ENCODE measurements around the gene RPL39L. TPM values are rescaled to one million over a fixed set of nuclear protein-coding genes. Genes with fewer than 3 reads are reported as not detected.
A peak's percentile ranks its signal among the peaks of the same experiment; 100 is the strongest.

Gene RPL39L
- total and polyA plus RNA-seq, 5 experiments from 2014 or later, result 1.2 to 11.2 (median 3.8) TPM

DNA sequence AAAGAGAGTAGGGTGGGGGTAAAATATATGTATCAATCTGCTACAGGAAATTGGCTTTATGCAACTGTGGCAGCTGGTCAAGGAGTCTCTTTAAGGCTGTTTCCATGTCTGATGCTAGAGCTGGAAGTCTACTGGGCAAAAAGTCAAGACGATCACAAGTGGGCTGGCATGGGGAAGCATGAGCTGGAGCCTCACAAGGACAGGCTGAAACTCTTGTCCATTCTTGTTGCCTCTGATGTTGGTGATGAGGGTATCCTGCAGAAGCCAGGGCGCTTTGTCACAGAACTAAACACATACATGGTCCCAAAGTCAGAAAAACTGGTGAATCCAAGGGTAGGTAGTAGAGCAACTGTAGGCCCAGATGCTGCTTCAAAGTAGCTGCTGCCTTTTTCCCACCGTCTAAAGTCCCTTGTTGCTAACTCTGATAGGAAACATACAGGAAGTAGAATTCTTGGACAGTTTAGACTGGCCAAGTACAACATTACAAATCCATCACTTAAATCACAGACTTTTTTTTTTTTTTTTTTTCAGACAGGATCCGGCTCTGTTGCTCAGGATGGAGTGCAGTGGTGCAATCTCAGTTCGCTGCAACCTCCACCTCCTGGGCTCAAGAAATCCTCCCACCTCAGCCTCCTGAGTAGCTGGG lies 54.2 kb downstream of the RPL39L start:
- peak overlapping the region in 3 of 10 donors; percentile 26 to 59 (median 52) for H3K27ac Mint-ChIP-seq
- DNase-seq, result no peak
- no peaks in the 10 kb centered on the region for H3K27me3 Mint-ChIP-seq
- POLR2A ChIA-PET, result interaction anchor here (0.7 to 2.9 kb wide), 5 partner anchors 10 to 301 kb away, joined by 3 to 11 read pairs (median 6); no protein-coding TSS in a partner anchor
- ATAC-seq, result no peak
- H3K4me3 Mint-ChIP-seq, result peak overlapping the region in 1 of 10 donors; percentile 9
- H3K9me3 Mint-ChIP-seq, result peaks cover 2 to 40% (median 13%) of the 10 kb centered on the region in 9 donors
- peaks cover 2 to 25% (median 15%) of the 10 kb centered on the region in 3 donors for H3K36me3 Mint-ChIP-seq
- peaks cover 5 to 18% (median 11%) of the 10 kb centered on the region in 4 donors for H3K4me1 Mint-ChIP-seq

DNA sequence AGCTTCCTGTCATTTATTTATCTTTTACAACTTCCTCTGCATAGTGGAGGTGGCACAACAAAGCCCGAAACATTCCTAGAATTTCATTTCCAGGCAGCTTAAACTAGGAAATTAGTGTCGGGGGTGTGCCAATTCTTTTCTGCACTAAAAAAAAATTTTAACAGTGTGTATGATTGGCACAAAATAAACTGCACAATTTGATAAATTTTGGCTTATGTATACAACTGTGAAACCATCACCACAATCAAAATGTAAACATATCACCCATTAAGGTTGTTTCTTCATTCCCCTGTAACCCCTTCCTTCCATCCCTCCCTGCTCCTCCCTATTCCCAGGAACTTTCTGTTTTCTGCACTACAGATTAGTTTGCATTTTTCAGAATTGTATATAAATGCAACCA lies 54.7 kb downstream of the RPL39L start:
- DNase-seq (no peak), ATAC-seq (no peak)
- H3K4me3 Mint-ChIP-seq, result peak overlapping the region in 3 of 10 donors; percentile 18 to 45 (median 20)
- H3K9me3 Mint-ChIP-seq, result peaks cover 2 to 37% (median 13%) of the 10 kb centered on the region in 9 donors
- peak overlapping the region in 4 of 10 donors; percentile 36 to 60 (median 56) for H3K27ac Mint-ChIP-seq
- POLR2A ChIA-PET, result interaction anchor here (2.9 kb wide), 1 partner anchor 58 kb away, joined by 11 read pairs; no protein-coding TSS in a partner anchor
- H3K4me1 Mint-ChIP-seq, result peaks cover 5 to 18% (median 11%) of the 10 kb centered on the region in 4 donors
- H3K27me3 Mint-ChIP-seq, result no peaks in the 10 kb centered on the region
- H3K36me3 Mint-ChIP-seq, result peaks cover 2 to 25% (median 15%) of the 10 kb centered on the region in 3 donors

DNA sequence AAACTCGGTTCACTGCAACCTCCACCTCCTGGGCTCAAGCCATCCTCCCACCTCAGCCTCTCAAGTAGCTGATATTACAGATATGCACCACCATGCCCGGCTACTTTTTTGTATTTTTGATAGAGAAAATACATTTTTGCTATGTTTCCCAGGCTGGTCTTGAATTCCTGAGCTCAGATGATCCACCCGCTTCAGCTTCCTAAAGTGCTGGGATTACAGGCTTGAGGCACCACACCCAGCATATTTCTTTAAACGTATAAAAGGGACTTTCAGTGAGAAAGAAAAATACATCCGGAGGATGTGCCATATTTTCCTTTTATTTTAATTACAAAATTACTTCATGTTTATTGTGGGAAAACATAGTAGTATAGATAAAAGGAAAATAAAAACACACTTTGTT lies 55.2 kb downstream of the RPL39L start:
- peak overlapping the region in 3 of 10 donors; percentile 52 to 60 (median 59) for H3K27ac Mint-ChIP-seq

DNA sequence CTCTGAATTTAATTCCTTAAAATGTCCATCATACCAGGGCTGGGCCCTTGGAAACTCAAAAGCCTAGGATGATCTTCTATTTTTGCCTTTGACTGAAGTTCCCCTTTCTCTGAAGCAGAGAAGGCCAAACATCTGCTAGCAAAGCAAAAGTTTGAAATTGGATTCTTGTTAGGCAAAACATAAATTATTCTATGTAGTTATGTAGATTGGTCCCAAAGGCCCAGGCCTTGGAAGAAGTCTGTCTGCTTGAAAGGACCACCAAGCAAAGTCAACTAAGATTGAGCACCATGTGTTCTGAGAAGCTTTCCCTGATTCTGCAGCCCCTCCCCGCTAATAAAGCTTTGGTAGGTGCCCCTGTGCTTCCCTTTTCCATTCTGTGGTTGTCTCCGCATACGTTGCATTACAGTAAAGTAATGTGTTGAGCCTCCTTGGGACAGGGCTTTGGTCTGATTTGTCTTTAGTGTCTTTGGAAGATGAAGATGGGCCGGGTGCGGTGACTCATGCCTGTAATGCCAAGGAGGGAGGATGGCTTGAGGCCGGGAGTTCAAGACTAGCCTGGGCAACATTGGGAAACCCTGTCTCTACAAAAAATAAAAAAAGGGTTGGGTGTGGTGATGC lies 56.4 kb downstream of the RPL39L start:
- H3K4me3 Mint-ChIP-seq, result no peak overlapping the region
- POLR2A ChIA-PET, result no interaction called here
- ATAC-seq (no peak), DNase-seq (no peak)
- peak overlapping the region in 6 of 10 donors; percentile 3 to 52 (median 32) for H3K27ac Mint-ChIP-seq
- H3K27me3 Mint-ChIP-seq, result no peaks in the 10 kb centered on the region
- peaks cover 0 to 23% (median 5%) of the 10 kb centered on the region in 9 donors for H3K9me3 Mint-ChIP-seq
- H3K4me1 Mint-ChIP-seq, result peaks cover 5 to 18% (median 11%) of the 10 kb centered on the region in 4 donors
- peaks cover 10 to 17% (median 11%) of the 10 kb centered on the region in 3 donors for H3K36me3 Mint-ChIP-seq

More for the DNA sequence above, 55.2 kb downstream of the RPL39L start:
- peaks cover 6 to 22% (median 15%) of the 10 kb centered on the region in 3 donors for H3K36me3 Mint-ChIP-seq
- DNase-seq (no peak), ATAC-seq (no peak)
- H3K27me3 Mint-ChIP-seq, result no peaks in the 10 kb centered on the region
- H3K4me1 Mint-ChIP-seq, result peaks cover 5 to 18% (median 11%) of the 10 kb centered on the region in 4 donors
- POLR2A ChIA-PET, result interaction anchor here (0.6 to 2.9 kb wide), 3 partner anchors 57 to 982 kb away, joined by 3 to 11 read pairs (median 3); no protein-coding TSS in a partner anchor
- H3K9me3 Mint-ChIP-seq, result peaks cover 2 to 33% (median 13%) of the 10 kb centered on the region in 9 donors
- H3K4me3 Mint-ChIP-seq, result peak overlapping the region in 2 of 10 donors; percentile 20 to 45

DNA sequence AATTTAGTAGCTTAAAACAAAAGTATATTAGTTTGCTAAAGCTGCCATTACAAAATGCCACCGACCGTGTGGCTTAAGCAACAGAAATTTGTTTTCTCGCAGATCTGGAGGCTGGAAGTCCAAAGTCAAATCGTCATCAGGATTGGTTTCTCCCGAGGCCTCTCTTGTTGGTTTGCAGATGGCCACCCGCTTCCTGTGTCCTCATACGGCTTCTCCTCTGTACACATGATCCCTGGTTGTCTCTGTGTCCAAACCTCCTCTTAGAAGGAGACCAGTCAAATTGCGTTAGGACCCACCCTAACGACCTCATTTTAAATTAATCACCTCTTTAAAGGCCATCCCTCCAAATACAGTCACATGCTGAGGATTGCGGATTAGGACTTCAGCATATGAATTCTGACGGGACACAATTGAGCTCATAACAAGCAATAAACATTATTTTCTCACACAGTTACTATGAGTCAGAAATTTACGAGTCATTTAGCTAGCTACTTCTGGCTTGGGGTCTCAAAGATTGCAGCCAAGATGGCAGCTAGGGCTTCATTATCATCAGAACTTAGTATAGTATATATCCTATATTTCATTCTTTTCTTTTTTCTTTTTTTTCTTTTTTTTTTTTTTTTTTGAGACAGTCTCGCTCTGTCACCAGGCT lies 58.4 kb downstream of the RPL39L start:
- H3K27ac Mint-ChIP-seq, result peak overlapping the region in 7 of 10 donors; percentile 12 to 81 (median 46)
- H3K27me3 Mint-ChIP-seq, result no peaks in the 10 kb centered on the region
- POLR2A ChIA-PET, result interaction anchor here (0.7 to 1.3 kb wide), 4 partner anchors 14 to 83 kb away, joined by 3 to 5 read pairs (median 4); no protein-coding TSS in a partner anchor
- no peak overlapping the region for H3K4me3 Mint-ChIP-seq
- DNase-seq, result no peak
- H3K36me3 Mint-ChIP-seq, result peaks cover 2 to 35% (median 3%) of the 10 kb centered on the region in 3 donors
- ATAC-seq, result no peak
- peaks cover 0 to 8% (median 0%) of the 10 kb centered on the region in 9 donors for H3K9me3 Mint-ChIP-seq
- H3K4me1 Mint-ChIP-seq, result peaks cover 11 to 18% (median 16%) of the 10 kb centered on the region in 4 donors

DNA sequence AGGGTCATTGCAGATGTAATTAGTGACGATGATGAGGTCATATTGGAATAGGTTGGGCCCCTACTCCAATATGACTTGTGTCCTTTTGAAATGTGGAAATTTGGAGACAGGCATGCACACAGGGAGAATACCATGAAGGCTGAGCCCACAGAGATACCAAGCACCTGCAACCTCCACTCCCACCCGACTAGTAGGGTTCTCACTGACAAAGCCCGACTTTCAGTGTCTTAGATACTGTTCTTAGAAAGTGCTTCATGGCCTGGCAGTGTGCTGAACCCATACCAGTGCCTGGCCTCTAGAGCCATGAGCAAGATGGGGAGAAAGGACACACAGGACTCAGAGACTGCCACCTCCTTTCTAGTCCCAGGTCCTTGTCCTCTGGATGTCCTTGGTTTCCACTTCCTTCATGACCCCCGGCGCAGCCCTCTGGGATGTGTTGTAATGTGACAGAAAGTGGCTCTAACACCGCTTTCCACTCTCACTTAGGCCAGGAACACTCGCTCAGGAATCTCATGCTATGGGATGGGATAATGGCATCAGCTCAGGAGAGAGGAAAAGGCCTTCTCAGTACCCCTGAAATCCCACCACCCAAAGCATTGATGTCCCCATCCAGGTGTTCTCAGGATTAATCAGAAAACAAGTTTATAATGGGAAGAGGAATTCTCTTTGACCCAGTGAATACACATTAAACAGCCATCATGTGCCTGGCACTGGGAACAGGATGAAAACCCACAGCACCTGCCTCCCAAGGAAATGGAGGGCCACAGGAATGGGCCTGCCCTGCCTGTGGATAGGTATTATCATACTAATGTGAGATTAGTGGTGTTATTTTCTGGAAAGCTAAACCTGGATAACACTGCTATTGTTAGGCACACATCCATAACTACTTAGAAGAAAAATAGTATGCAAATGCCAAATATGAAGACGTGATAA lies 59.9 kb downstream of the RPL39L start:
- Mint-ChIP-seq H3K27me3 (no peaks in the 10 kb centered on the region), H3K36me3 (peaks cover 0 to 51% (median 8%) of the 10 kb centered on the region in 3 donors), H3K27ac (peak overlapping the region; percentile 8 to 79 (median 40)), H3K4me3 (peak overlapping the region in 1 of 10 donors; percentile 34), H3K9me3 (no peaks in the 10 kb centered on the region), H3K4me1 (peaks cover 7 to 11% (median 10%) of the 10 kb centered on the region in 4 donors)
- ATAC-seq (no peak), DNase-seq (no peak)
- POLR2A ChIA-PET, result no interaction called here

DNA sequence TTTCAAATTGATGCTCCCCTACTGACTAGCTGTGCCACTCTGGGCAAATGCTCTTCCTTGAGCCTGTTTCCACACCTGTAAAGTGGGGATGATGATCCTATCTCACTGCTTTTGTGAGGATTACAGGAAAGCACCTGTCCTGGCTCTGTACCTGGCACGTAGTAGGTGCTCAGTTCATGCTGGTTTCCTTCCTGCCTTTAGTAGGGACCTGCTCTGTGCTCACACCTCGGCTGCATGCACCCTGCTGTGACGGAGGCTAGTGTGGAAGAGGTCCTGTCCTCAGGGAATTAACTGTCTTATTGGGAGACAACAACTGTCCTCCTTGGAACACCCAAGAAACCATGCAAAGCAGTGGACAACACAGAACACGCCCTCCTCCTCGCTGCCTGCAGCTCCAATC lies 61.8 kb downstream of the RPL39L start:
- H3K36me3 Mint-ChIP-seq, result peaks cover 0 to 69% (median 13%) of the 10 kb centered on the region in 3 donors
- no peak overlapping the region for H3K4me3 Mint-ChIP-seq
- POLR2A ChIA-PET, result no interaction called here
- H3K27ac Mint-ChIP-seq, result peak overlapping the region in 6 of 10 donors; percentile 40 to 82 (median 70)
- H3K4me1 Mint-ChIP-seq, result peaks cover 8 to 18% (median 11%) of the 10 kb centered on the region in 4 donors
- DNase-seq, result no peak
- no peak for ATAC-seq
- H3K27me3 Mint-ChIP-seq, result no peaks in the 10 kb centered on the region
- H3K9me3 Mint-ChIP-seq, result no peaks in the 10 kb centered on the region

DNA sequence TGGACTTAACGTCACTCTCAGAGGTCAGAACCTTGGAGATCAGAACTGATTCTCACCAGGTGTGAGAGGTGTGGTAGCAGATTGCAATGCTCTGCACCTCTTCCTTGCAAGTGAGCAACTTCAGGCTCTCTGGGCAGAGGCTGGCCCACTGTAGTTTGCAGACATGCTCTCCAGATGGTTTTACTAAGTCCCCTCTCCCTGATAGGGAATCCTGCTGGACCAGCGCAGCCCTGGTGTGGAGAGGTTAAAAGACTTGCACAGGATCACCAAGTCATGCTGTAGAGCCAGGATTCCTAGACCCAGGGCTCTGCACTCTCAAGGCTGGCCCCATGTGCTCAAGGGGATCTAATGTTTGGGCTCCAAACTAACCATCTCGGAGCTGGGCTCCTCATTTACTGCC lies 62.2 kb downstream of the RPL39L start:
- peaks cover 12 to 18% (median 14%) of the 10 kb centered on the region in 4 donors for H3K4me1 Mint-ChIP-seq
- H3K4me3 Mint-ChIP-seq, result no peak overlapping the region
- H3K9me3 Mint-ChIP-seq, result no peaks in the 10 kb centered on the region
- peak overlapping the region in 7 of 10 donors; percentile 10 to 72 (median 53) for H3K27ac Mint-ChIP-seq
- no peak for ATAC-seq
- H3K36me3 Mint-ChIP-seq, result peaks cover 0 to 72% (median 13%) of the 10 kb centered on the region in 3 donors
- no peaks in the 10 kb centered on the region for H3K27me3 Mint-ChIP-seq
- POLR2A ChIA-PET, result no interaction called here
- DNase-seq, result no peak

DNA sequence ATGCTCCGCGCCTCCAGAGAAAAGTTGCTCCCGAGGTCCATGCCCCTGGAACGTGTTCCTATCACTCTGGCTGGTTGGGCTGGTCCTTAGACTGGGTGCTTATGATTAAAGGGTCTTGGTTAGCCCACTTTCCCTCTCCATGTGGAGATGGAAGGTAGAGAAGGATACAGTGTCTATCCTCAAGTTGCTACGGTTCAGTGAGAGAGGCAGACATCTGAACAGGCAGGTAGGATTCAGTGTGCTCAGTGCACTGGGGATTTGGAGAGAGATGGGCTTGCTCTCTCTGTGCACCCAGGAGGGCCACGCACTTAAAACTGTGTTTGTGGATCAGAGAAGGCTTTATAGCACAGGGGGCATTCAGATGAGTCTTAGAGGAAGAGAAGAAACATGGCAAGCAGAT lies 63.0 kb downstream of the RPL39L start:
- H3K9me3 Mint-ChIP-seq, result no peaks in the 10 kb centered on the region
- no peak for DNase-seq
- H3K27me3 Mint-ChIP-seq, result no peaks in the 10 kb centered on the region
- POLR2A ChIA-PET, result no interaction called here
- no peak overlapping the region for H3K4me3 Mint-ChIP-seq
- H3K36me3 Mint-ChIP-seq, result peaks cover 0 to 79% (median 13%) of the 10 kb centered on the region in 3 donors
- no peak for ATAC-seq
- H3K27ac Mint-ChIP-seq, result peak overlapping the region; percentile 53 to 90 (median 72)
- peaks cover 12 to 18% (median 17%) of the 10 kb centered on the region in 4 donors for H3K4me1 Mint-ChIP-seq

DNA sequence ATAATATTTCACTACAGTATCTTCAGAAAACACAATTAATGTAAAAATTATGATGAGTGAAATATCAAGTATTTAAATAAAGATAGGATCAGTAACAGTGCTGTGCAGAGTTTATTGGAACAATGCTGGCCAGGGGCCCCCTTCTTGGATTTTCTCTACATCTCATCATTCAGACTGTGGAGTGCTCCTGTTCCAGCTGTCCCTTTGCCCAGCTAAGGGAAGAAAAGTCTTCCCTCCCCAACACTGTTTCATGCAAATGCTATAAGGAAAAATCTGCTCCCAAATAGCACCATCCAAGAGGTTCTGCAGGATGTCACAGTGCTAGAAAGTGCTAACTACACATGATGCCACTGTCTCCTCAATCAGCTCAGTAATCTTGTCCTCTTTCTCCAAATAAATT lies 64.5 kb downstream of the RPL39L start:
- ATAC-seq (no peak), DNase-seq (no peak)
- Mint-ChIP-seq H3K4me1 (peaks cover 18 to 30% (median 25%) of the 10 kb centered on the region in 4 donors), H3K36me3 (peaks cover 1 to 93% (median 16%) of the 10 kb centered on the region in 3 donors), H3K27ac (peak overlapping the region in 8 of 10 donors; percentile 35 to 83 (median 74)), H3K4me3 (no peak overlapping the region), H3K9me3 (peaks cover 0 to under 1% (median 0%) of the 10 kb centered on the region in 9 donors), H3K27me3 (no peaks in the 10 kb centered on the region)
- POLR2A ChIA-PET, result interaction anchor here (0.6 to 1.1 kb wide), 3 partner anchors 9 to 90 kb away, joined by 3 to 5 read pairs (median 4); no protein-coding TSS in a partner anchor

DNA sequence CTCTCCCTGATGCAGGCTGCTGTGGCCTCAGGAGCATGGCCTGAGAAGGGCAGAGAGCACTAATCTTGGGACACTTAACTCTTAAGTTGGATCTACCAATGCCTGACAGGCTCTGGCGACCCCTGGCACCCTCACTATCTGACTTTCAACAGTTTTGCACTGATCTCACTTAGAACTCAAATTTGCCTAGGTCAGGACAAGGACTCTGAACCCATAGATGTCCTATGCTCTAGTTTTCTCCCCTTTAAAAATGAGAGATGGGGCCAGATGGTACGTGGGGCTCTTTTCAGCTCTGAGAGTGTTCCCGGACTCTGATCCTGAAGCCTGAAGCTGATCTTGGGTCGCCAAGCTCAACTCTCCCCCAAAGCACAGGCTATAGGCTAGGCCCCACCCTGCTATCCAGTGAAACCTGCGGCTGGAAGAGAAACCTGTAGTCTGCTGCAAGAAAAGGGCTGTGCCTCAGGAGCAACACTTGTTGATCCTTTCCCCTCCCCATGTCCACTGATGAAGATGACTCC lies 65.7 kb downstream of the RPL39L start:
- no peak for ATAC-seq
- Mint-ChIP-seq H3K9me3 (peaks cover 0 to 3% (median 0%) of the 10 kb centered on the region in 9 donors), H3K27ac (peak overlapping the region in 9 of 10 donors; percentile 4 to 83 (median 64)), H3K4me1 (peaks cover 23 to 42% (median 34%) of the 10 kb centered on the region in 4 donors), H3K36me3 (peaks cover 6 to 97% (median 26%) of the 10 kb centered on the region in 3 donors), H3K27me3 (no peaks in the 10 kb centered on the region), H3K4me3 (no peak overlapping the region)
- POLR2A ChIA-PET, result no interaction called here
- no peak for DNase-seq
